Endothelial cell of hepatic sinusoid (primary cell): ENCODE results near the gene BRWD1.

Experiments used
- in situ Hi-C: cut with HindIII; loops from 2 replicates; pipeline ENCODE4 v1.10.0; 2017; ENCODE audit warnings: low sequenced_read_pairs

BRWD1 gene

GRCh38 chr21:39313571-39314142 is at the start of gene BRWD1:
BRWD1 (minus strand) TSS chr21:39313632; CDS start chr21:39313491, 141 bp downstream.
- in situ Hi-C loops = no loop called here

- in situ Hi-C loops = no loop called here
Observed at GRCh38 chr21:39362733-39363132, 49.3 kb upstream of the BRWD1 start.

GRCh38 chr21:39359382-39359781 is 46.0 kb upstream of the BRWD1 start:
- in situ Hi-C loops = no loop called here

GRCh38 chr21:39353295-39353694 is 39.9 kb upstream of the BRWD1 start:
- in situ Hi-C loops = no loop called here

- in situ Hi-C loops = no loop called here
Observed at GRCh38 chr21:39350094-39351005, 36.9 kb upstream of the BRWD1 start.

- in situ Hi-C loops = no loop called here
Observed at GRCh38 chr21:39349211-39350093, 36.0 kb upstream of the BRWD1 start.

GRCh38 chr21:39348355-39349210 is 35.2 kb upstream of the BRWD1 start, which contains the start of gene HMGN1:
HMGN1 (minus strand) TSS chr21:39349088; CDS start chr21:39348917, 171 bp downstream.
- in situ Hi-C loops = no loop called here

- in situ Hi-C loops = no loop called here
Observed at GRCh38 chr21:39348040-39348354, 34.6 kb upstream of the BRWD1 start.

GRCh38 chr21:39347537-39347936 is 34.1 kb upstream of the BRWD1 start:
- in situ Hi-C loops = no loop called here

GRCh38 chr21:39346671-39347331 is 33.4 kb upstream of the BRWD1 start:
- in situ Hi-C loops = no loop called here

GRCh38 chr21:39346206-39346605 is 32.8 kb upstream of the BRWD1 start:
- in situ Hi-C loops = no loop called here

- in situ Hi-C loops = no loop called here
Observed at GRCh38 chr21:39345440-39345839, 32.0 kb upstream of the BRWD1 start.

- in situ Hi-C loops = no loop called here
Observed at GRCh38 chr21:39344848-39345247, 31.4 kb upstream of the BRWD1 start.

- in situ Hi-C loops = no loop called here
Observed at GRCh38 chr21:39341249-39341923, 28.0 kb upstream of the BRWD1 start.

GRCh38 chr21:39340687-39341086 is 27.3 kb upstream of the BRWD1 start:
- in situ Hi-C loops = no loop called here

- in situ Hi-C loops = no loop called here
Observed at GRCh38 chr21:39339231-39339630, 25.8 kb upstream of the BRWD1 start.

GRCh38 chr21:39336457-39337008 is 23.1 kb upstream of the BRWD1 start:
- in situ Hi-C loops = no loop called here

- in situ Hi-C loops = no loop called here
Observed at GRCh38 chr21:39334611-39335010, 21.2 kb upstream of the BRWD1 start.

- in situ Hi-C loops = no loop called here
Observed at GRCh38 chr21:39332175-39332574, 18.7 kb upstream of the BRWD1 start.
